HL-60/S4 treated with retinoic acid at 250 ng/mL for 4 days and 3 days (cell line): ENCODE measurements around the gene UQCC5.

ENCODE experiments used
- in situ Hi-C: fragments of 300-500 bp; cut with MboI; formaldehyde crosslinking; loops from 2 replicates; pipeline ENCODE4 v1.7.0; 2022; ENCODE audit warnings: low sequenced_read_pairs

Gene UQCC5

GRCh38 chr3:52503788-52504424, 32.5 kb upstream of the UQCC5 start:
- in situ Hi-C loops = no loop called here

GRCh38 chr3:52504977-52505376, 31.4 kb upstream of the UQCC5 start:
- in situ Hi-C loops = no loop called here

- in situ Hi-C loops = no loop called here
Measured at GRCh38 chr3:52506266-52506966, 30.0 kb upstream of the UQCC5 start.

GRCh38 chr3:52507359-52507758, 29.0 kb upstream of the UQCC5 start:
- in situ Hi-C loops = no loop called here

DNA sequence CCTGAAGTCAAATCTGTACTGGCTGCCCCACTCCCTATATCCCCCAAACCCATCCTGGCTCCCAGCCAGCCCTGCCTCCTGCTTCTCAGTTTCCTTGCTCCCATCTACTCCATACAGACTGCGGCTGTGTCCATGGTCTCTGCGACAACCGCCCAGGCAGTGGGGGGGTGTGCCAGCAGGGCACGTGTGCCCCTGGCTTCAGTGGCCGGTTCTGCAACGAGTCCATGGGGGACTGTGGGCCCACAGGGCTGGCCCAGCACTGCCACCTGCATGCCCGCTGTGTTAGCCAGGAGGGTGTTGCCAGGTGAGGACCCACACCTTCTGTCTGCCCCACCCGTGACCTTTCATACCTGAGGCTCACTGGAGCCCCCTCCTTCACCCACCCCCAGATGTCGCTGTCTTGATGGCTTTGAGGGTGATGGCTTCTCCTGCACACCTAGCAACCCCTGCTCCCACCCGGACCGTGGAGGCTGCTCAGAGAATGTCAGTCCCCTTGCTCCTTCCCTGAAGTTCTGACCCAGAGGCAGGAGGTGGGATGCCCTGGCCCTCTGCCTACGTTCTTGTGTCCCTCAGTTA, 26.6 kb upstream of the UQCC5 start:
- in situ Hi-C loops = no loop called here

- in situ Hi-C loops = no loop called here
Measured at GRCh38 chr3:52511509-52511908, 24.9 kb upstream of the UQCC5 start.

DNA sequence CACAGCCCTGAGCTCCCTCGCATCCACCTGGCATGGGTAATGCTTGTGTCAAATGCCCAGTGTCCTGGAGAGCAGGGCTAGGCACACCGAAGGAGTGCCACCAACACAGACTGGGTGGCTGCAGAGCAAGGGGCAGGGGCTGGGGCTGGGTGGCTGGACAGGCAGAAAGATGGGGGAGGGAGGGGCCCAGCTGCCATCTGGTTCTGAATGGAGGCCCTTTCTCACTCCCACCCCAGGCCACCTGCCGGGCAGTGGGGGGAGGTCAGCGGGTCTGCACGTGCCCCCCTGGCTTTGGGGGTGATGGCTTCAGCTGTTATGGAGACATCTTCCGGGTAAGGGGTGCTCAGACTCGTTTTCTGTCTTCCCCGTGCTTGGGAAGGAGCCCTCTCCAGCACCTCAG, 24.3 kb upstream of the UQCC5 start:
- in situ Hi-C loops = no loop called here

GRCh38 chr3:52512727-52513126, 23.7 kb upstream of the UQCC5 start:
- in situ Hi-C loops = no loop called here

DNA sequence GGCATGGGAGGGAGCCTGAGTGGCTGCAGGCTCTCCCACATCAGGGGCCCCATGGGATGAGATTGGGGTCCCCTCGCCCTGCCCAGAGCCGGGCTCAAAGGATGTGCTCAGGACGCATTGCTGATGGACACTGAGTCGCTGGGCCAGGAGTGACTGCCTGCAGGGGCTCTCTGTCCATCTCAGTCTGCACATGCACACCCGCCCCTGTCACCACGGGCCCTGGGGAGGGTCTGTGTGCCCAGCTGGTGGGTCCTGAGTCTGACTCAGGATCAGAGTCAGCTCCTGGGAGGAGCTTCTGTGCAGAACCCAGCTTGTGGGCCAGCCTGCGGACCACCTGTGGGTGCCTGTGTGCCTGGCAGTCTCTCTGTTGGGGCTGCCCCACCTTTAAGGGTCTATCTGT, 23.1 kb upstream of the UQCC5 start:
- in situ Hi-C loops = no loop called here

- in situ Hi-C loops = no loop called here
Measured at GRCh38 chr3:52514576-52514975, 21.8 kb upstream of the UQCC5 start.

GRCh38 chr3:52515192-52515591, 21.2 kb upstream of the UQCC5 start:
- in situ Hi-C loops = no loop called here

GRCh38 chr3:52516509-52517195, 19.8 kb upstream of the UQCC5 start:
- in situ Hi-C loops = no loop called here

DNA sequence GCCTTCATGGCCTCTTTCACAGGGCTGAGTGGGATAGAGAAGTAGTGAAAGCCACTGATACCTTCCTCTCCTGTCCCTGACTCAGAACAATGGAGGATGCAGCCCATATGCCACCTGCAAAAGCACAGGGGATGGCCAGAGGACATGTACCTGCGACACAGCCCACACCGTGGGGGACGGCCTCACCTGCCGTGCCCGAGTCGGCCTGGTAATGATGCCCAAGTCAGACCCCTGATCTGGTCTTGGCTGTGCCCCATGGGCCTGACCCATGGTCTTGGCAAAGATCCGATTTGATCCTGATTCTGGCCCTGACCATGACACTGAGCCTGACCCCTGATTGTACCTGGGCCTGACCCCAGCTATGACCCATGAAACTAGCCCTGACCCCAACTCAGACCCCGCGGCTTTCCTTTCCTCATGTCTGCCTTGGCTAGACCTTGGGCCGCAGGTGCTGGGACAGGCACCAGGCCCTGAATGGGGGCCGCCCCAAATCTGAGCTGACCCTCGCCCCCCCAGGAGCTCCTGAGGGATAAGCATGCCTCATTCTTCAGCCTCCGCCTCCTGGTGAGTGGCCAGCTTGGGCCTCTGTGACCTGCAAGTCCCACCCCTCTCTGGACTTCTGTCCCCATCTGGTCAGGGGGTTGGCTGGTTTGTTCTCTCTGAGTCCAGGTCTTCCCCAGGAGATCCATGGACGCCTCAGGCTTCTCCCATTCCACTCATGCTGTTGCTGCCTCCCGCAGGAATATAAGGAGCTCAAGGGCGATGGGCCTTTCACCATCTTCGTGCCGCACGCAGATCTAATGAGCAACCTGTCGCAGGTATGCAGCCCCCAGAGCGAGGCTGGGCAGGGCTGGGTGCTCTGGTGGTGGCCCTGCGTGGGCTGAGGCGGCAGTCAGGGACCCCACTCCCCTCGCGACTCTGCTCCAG, 18.3 kb upstream of the UQCC5 start:
- in situ Hi-C loops = no loop called here

GRCh38 chr3:52518723-52519444, 17.5 kb upstream of the UQCC5 start:
- in situ Hi-C loops = no loop called here

DNA sequence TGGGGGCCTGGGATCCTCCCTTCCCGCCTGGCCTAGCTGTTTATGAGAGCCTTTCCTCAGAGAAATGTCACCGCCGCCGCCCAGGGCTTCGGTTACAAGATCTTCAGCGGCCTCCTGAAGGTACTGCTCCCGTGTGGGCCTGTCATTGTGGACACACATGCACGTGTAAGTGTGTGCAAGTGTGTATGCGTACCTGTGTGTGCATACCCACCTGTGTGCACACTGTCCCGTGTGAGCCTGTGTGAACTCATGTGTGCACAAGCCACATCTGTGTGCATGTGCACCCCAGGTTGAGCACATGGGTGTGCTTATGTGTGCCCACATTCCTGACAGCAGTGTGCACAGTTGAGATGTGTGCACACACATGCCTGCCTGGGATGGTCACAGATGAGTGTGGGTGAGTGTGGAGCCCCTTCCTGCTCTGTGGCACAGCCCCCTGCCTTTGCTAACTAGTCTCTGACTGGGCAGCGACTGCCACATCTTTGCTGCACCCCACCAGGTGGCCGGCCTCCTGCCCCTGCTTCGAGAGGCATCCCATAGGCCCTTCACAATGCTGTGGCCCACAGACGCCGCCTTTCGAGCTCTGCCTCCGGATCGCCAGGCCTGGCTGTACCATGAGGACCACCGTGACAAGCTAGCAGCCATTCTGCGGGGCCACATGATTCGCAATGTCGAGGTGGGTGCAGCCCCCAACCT, 16.8 kb upstream of the UQCC5 start:
- in situ Hi-C loops = no loop called here

- in situ Hi-C loops = no loop called here
Measured at GRCh38 chr3:52520141-52520667, 16.2 kb upstream of the UQCC5 start.

- in situ Hi-C loops = no loop called here
Measured at GRCh38 chr3:52520716-52521487, 15.5 kb upstream of the UQCC5 start.

DNA sequence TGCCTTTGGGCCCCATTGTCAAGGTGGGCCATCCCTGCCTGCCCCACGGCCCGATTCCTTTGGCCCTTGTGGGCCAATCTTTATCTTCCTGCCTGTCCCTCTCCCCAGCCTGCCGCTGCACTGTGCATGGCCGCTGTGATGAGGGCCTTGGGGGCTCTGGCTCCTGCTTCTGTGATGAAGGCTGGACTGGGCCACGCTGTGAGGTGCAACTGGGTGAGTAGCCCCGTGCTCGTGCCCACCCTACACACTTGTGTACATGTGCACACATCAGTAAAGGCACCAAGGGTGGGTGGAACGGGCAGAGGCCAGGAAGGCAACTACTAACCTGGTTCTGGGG, 14.9 kb upstream of the UQCC5 start:
- in situ Hi-C loops = no loop called here
